ENCODE data around the gene TRIM64. TPM values are rescaled to one million over a fixed set of nuclear protein-coding genes. Genes with fewer than 3 reads are reported as not detected.
"Not testable (repeated sequence)": the region's sequence is repeated elsewhere in the genome, so short reads cannot be mapped to it uniquely, and the experiment has no call there.

The TRIM64 gene, protein sequence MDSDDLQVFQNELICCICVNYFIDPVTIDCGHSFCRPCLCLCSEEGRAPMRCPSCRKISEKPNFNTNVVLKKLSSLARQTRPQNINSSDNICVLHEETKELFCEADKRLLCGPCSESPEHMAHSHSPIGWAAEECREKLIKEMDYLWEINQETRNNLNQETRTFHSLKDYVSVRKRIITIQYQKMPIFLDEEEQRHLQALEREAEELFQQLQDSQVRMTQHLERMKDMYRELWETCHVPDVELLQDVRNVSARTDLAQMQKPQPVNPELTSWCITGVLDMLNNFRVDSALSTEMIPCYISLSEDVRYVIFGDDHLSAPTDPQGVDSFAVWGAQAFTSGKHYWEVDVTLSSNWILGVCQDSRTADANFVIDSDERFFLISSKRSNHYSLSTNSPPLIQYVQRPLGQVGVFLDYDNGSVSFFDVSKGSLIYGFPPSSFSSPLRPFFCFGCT
- not detected for total RNA-seq

GRCh38 chr11:89965737-89966136 is at the start of gene TRIM64:
Gene TRIM64 (plus strand): TSS chr11:89966037. CDS start chr11:89968504, 2,467 bp downstream.
- H3K27me3 ChIP-seq; intact Hi-C loops (cut with DNase I); H3K4me1 ChIP-seq; H3K9me3 ChIP-seq; H3K27ac ChIP-seq; H3K4me3 ChIP-seq; H3K36me3 ChIP-seq; DNase-seq: not testable (repeated sequence)
- WGBS, 2 donors: no CpG with 5 or more reads among the region's 4 CpGs

DNA sequence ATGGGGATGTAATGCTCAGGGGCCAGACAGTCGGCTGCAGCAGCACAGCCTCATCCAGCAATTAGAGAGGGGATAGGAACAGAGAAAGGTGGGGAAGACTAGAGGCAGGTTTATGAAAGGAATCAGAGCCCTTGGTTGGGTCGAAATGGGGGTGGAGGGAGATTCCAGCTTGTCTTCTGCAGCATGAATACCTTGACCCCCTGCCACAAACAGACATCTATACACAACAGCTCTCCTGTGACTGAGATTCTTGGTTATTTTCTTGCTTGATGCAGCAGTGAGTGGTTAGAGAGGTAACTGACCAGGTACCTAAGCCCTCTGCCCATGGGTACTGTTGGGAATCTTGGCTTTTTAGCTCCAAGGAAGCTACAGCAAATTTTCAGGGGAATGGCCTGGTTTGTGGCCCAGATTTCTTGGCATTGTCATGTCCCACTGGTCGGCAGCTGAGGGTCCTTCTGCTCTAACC is 43.6 kb upstream of the TRIM64 start, which contains the start of gene TRIM49D1:
Gene TRIM49D1, minus strand, starts transcription at position 51 of the 466 bp plus-strand sequence. CDS start 4,535 bp downstream, outside the sequence.
- Histone ChIP-seq H3K27ac (no peak within 1 kb of the TSS), H3K36me3 (no peaks in the 10 kb centered on the region), H3K4me1 (no peaks in the 10 kb centered on the region), H3K9me3 (no peaks in the 10 kb centered on the region), H3K27me3 (no peaks in the 10 kb centered on the region), H3K4me3 (no peak within 1 kb of the TSS)
- intact Hi-C loops (cut with DNase I): no loop called here
- WGBS, 2 donors: 43 to 56% methylated on average over 2 to 3 of the region's 3 CpGs
- TF ChIP-seq CTCF (IDR thresholded peaks at IDR 0.05) (no peak), POLR2A (IDR thresholded peaks at IDR 0.05) (no peak)
- DNase-seq: no peak

DNA sequence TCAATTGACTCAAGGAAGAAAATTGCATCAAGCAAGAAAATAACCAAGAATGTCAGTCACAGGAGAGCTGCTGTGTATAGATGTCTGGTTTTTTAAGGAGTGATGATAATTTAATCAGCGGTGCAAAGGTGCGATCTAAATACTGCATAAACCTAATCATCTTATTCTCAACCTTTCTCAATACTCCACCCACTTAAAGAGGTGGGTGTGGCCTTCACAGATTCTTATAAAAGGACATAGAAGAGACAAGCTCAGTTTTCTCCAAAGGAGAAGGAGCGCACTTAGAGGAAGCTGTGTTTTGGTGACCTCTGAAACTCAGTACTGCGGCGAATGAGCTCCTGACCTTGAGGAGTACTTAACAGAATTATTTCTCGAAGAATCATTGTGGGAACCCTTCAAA is 42.1 kb upstream of the TRIM64 start, which contains the start of gene TRIM49D2:
Gene TRIM49D2, plus strand, starts transcription at position 301 of the 400 bp plus-strand sequence. CDS start 2,698 bp downstream, outside the sequence.
- H3K4me1 ChIP-seq; H3K4me3 ChIP-seq; H3K27me3 ChIP-seq; H3K9me3 ChIP-seq; intact Hi-C loops (cut with DNase I); H3K27ac ChIP-seq; DNase-seq; H3K36me3 ChIP-seq: not testable (repeated sequence)
- 94 to 97% methylated on average over 2 of the region's 6 CpGs for whole genome bisulfite sequencing, 2 donors

DNA sequence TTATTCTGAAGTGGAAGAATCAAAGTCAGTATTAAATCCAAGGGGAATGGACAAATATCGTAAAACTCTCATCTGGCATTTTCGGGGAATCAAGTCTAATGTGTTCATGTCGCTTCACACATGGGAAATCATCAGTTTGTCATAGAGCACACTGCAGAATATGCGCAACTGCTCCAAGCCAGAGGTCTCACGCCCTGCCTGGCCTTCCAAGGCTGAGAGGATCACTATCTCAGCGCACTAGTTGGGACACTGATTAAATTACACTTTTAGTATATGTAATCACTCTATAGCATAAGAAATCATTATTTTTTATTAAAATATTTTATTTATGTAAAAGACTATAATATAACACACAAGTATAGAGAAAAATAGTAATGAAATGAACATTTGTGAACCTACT is 5.0 kb upstream of the TRIM64 start:
- H3K27ac ChIP-seq; H3K27me3 ChIP-seq; DNase-seq; H3K9me3 ChIP-seq; H3K4me3 ChIP-seq; H3K36me3 ChIP-seq; H3K4me1 ChIP-seq; intact Hi-C loops (cut with DNase I): not testable (repeated sequence)
- 83 to 93% methylated on average over 3 to 6 of the region's 6 CpGs for WGBS, 2 donors

Small RNA genes lying within 50 kb of the gene (small RNA-seq; reads per million reads assigned to genes)
- 0 reads per million in 4 donors for gene AP004607.1

Other genes with a start within 250 kb of the TRIM64 start
- gene TRIM49, start 157.5 kb upstream of the TRIM64 start, total RNA-seq: under 1 TPM in 1 of 4 donors, not detected in 3; 0.94 TPM
- not detected for gene TRIM64B, start 87.5 kb upstream of the TRIM64 start, total RNA-seq
- gene TRIM49D1, start 43.8 kb upstream of the TRIM64 start, total RNA-seq: not detected
- not detected for gene TRIM49D2, start 42.0 kb upstream of the TRIM64 start, total RNA-seq
- gene TRIM49C, start 65.1 kb downstream of the TRIM64 start, total RNA-seq: not detected
- not detected for gene UBTFL1, start 119.9 kb downstream of the TRIM64 start, total RNA-seq
- gene NAALAD2, start 168.6 kb downstream of the TRIM64 start, total RNA-seq: 1 to 10 TPM in 1 of 4 donors, under 1 TPM in 2, not detected in 1; 0.44 to 1.1 (median 0.76) TPM

All from esophagus squamous epithelium (tissue), 5 donors.